ENCODE results near the gene UBXN10.

DNA sequence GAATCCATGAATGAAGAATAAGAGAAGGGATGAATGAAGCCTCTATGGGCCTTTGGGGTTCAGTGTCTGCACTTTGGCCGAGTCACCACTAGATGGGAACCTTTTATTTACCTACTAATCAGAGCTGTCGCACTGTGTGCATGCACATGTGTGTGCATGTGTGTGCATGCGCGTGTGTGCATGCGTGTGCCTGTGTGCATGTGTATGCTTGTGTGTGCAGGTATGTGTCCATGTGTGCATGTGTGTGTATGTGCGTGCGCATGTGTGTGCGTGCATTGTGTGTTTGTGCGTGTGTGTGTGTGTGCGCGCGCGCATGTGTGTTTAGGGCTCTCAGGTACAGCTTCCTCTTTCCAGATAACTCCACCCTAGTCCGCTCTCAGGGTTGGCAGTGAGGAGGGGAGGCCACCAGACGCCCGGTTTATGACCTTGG lies 20.4 kb upstream of the UBXN10 start:
- no peak for TF ChIP-seq POLR2AphosphoS5 (IDR thresholded peaks at IDR 0.05)
- TF ChIP-seq, protein P1, sequence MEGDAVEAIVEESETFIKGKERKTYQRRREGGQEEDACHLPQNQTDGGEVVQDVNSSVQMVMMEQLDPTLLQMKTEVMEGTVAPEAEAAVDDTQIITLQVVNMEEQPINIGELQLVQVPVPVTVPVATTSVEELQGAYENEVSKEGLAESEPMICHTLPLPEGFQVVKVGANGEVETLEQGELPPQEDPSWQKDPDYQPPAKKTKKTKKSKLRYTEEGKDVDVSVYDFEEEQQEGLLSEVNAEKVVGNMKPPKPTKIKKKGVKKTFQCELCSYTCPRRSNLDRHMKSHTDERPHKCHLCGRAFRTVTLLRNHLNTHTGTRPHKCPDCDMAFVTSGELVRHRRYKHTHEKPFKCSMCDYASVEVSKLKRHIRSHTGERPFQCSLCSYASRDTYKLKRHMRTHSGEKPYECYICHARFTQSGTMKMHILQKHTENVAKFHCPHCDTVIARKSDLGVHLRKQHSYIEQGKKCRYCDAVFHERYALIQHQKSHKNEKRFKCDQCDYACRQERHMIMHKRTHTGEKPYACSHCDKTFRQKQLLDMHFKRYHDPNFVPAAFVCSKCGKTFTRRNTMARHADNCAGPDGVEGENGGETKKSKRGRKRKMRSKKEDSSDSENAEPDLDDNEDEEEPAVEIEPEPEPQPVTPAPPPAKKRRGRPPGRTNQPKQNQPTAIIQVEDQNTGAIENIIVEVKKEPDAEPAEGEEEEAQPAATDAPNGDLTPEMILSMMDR (IDR thresholded peaks at IDR 0.05) = peak in 2 of 4 experiments; percentile 10 to 30
